GM18858 (cell line): ENCODE data around the gene XPNPEP1.

ENCODE experiments used
- ATAC-seq: cut with Tn5 transposase; IDR thresholded peaks from one replicate; pipeline ENCODE4 v1.9.1; 2021; ENCODE audit not compliant: unreplicated experiment

XPNPEP1 gene

GRCh38 chr10:109895848-109896247 is 27.5 kb downstream of the XPNPEP1 start:
- ATAC-seq = no peak

- ATAC-seq = no peak
Observed at GRCh38 chr10:109895095-109895818, 28.1 kb downstream of the XPNPEP1 start.

GRCh38 chr10:109894516-109894915 is 28.8 kb downstream of the XPNPEP1 start:
- no peak for ATAC-seq

- ATAC-seq = no peak
Observed at GRCh38 chr10:109893386-109893785, 29.9 kb downstream of the XPNPEP1 start.

- ATAC-seq = no peak
Observed at GRCh38 chr10:109892931-109893330, 30.4 kb downstream of the XPNPEP1 start.

GRCh38 chr10:109892117-109892516 is 31.2 kb downstream of the XPNPEP1 start:
- no peak for ATAC-seq

- ATAC-seq = no peak
Observed at GRCh38 chr10:109891105-109891504, 32.2 kb downstream of the XPNPEP1 start.

GRCh38 chr10:109889867-109890266 is 33.4 kb downstream of the XPNPEP1 start:
- ATAC-seq = no peak

GRCh38 chr10:109887776-109888175 is 35.5 kb downstream of the XPNPEP1 start:
- ATAC-seq = no peak

GRCh38 chr10:109887243-109887642 is 36.1 kb downstream of the XPNPEP1 start:
- no peak for ATAC-seq

GRCh38 chr10:109886781-109887140 is 36.5 kb downstream of the XPNPEP1 start:
- no peak for ATAC-seq

GRCh38 chr10:109886037-109886780 is 37.1 kb downstream of the XPNPEP1 start:
- no peak for ATAC-seq

GRCh38 chr10:109883859-109884771 is 39.2 kb downstream of the XPNPEP1 start:
- ATAC-seq = peak; percentile 46

- ATAC-seq = no peak
Observed at GRCh38 chr10:109882251-109883057, 40.9 kb downstream of the XPNPEP1 start.

GRCh38 chr10:109881769-109882057 is 41.6 kb downstream of the XPNPEP1 start:
- no peak for ATAC-seq

- peak; percentile 64 for ATAC-seq
Observed at GRCh38 chr10:109880886-109881768, 42.2 kb downstream of the XPNPEP1 start.

- ATAC-seq = no peak
Observed at GRCh38 chr10:109877546-109877945, 45.8 kb downstream of the XPNPEP1 start.

GRCh38 chr10:109875828-109876821 is 47.2 kb downstream of the XPNPEP1 start:
- no peak for ATAC-seq

GRCh38 chr10:109875151-109875568 is 48.2 kb downstream of the XPNPEP1 start:
- ATAC-seq = no peak
